ENCODE data around the gene AMOTL2. TPM values are rescaled to one million over a fixed set of nuclear protein-coding genes. Genes with fewer than 3 reads are reported as not detected.

The AMOTL2 gene
- total and polyA plus RNA-seq, 7 donors, result 4.0 to 36.6 (median 16.5) TPM

DNA sequence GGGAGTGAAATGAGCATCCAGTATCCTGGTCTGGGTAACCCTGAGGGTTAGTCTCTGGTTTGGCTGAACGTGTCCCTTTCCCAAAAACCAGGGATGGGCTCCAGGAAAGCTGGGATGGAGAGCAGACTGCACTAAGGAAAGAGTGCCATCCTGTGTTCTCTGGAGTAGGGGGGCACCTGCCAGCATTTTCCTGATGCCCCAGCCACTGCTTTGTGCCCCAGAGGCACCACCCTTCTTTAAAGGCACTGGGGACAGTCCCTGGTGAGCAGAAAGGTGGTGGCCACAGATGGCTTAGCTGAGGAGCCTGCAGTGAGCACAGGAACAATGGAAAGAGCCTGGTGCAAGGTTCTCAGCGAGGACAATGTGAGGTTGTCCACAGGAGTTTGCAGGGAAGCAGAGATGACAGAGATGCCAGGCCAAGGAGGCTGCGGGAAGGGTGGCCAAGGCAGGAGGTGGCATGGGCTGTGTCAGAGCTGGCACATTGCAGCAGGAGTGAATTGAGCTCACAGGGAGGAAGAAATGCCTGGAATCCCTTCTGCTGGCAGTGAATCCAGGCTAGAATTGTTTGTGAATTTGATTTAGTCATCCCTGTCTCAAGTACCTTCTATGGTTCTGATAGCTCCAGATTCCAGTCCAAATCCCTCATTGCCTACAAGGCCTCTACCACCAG is 39.9 kb downstream of the AMOTL2 start:
- Histone ChIP-seq H3K27me3 (ENCODE audit: insufficient read depth in 3 of 3, low read length in 2 of 3) (no peaks in the 10 kb centered on the region), H3K4me3 (no peak overlapping the region), H3K4me1 (peaks cover 14% of the 10 kb centered on the region), H3K27ac (peak overlapping the region; percentile 25), H3K9me3 (no peaks in the 10 kb centered on the region), H3K36me3 (ENCODE audit: insufficient read depth in 1 of 2, low read depth in 1 of 2) (no peaks in the 10 kb centered on the region)
- intact Hi-C loops (cut with DNase I), result no loop called here
- ATAC-seq, result peak in 1 of 4 donors; percentile 23
- WGBS, 3 donors, result 75 to 83% (median 75%) methylated on average over 3 of the region's 3 CpGs
- no peak for DNase-seq
- TF ChIP-seq, protein P1, sequence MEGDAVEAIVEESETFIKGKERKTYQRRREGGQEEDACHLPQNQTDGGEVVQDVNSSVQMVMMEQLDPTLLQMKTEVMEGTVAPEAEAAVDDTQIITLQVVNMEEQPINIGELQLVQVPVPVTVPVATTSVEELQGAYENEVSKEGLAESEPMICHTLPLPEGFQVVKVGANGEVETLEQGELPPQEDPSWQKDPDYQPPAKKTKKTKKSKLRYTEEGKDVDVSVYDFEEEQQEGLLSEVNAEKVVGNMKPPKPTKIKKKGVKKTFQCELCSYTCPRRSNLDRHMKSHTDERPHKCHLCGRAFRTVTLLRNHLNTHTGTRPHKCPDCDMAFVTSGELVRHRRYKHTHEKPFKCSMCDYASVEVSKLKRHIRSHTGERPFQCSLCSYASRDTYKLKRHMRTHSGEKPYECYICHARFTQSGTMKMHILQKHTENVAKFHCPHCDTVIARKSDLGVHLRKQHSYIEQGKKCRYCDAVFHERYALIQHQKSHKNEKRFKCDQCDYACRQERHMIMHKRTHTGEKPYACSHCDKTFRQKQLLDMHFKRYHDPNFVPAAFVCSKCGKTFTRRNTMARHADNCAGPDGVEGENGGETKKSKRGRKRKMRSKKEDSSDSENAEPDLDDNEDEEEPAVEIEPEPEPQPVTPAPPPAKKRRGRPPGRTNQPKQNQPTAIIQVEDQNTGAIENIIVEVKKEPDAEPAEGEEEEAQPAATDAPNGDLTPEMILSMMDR (IDR thresholded peaks at IDR 0.05), result no peak

DNA sequence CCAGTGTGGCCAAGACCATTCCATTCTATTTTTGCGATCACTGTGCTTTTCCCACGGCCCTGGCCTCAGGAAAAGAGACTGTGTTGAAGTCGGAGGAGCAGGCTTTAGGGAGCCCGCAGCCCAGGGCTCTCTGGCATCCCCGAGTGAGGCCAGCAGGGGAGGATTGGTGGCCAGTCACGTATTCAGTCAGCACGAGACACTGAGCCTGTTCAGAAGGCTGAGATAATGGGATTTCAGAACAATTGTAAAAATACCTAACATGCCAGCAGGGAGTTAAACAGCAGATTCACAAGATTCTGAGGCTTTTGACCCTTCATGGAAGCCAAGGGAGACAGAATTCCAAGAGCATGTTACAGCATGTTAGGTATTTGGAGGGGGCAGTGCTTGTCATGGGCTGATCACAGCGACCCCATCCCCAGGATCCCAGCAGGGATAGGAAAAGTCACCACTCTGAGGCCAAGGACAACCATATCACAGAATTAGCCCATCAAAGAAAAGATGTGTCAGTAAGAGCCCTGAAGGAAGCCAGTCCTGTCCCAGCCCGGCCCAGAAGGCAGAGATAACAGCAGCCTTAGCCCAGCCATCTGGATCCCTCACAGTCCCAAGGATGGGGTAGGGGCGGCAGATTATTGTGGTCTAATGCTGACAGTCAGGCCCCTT is 40.6 kb downstream of the AMOTL2 start:
- TF ChIP-seq, protein P1 (IDR thresholded peaks at IDR 0.05), result no peak
- no peak for ATAC-seq
- peaks cover 16% of the 10 kb centered on the region for H3K4me1 ChIP-seq

DNA sequence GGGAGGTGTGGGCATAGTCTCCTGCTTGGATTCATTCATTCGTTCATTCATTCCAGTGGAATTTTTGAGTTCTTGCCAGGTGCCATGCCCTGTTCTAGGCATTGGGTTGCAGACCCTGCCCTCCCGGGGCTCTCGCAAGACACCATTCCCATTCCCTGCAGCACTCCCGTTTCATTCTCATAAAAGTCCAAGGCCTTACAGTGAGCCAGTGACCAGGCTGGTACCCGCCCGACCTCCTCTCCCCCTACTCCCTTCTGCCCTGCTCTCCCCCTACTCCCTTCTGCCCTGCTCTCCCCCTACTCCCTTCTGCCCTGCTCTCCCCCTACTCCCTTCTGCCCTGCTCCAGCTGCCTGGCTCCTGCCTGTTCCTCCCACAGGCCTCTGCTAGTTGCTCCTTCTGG is 41.9 kb downstream of the AMOTL2 start:
- no peak for ATAC-seq
- no peaks in the 10 kb centered on the region for H3K9me3 ChIP-seq
- WGBS, 3 donors, result 70 to 75% (median 73%) methylated on average over 6 of the region's 6 CpGs
- no peaks in the 10 kb centered on the region for H3K27me3 ChIP-seq (ENCODE audit: insufficient read depth in 3 of 3, low read length in 2 of 3)
- intact Hi-C loops (cut with DNase I), result no loop called here
- no peaks in the 10 kb centered on the region for H3K36me3 ChIP-seq (ENCODE audit: insufficient read depth in 1 of 2, low read depth in 1 of 2)
- peaks cover 28% of the 10 kb centered on the region for H3K4me1 ChIP-seq
- H3K4me3 ChIP-seq, result no peak overlapping the region
- TF ChIP-seq, protein P1 (IDR thresholded peaks at IDR 0.05), result no peak
- no peak overlapping the region for H3K27ac ChIP-seq
- peak in 1 of 2 donors; percentile 13 for DNase-seq

More for the DNA sequence above, 40.6 kb downstream of the AMOTL2 start:
- WGBS, 3 donors, result 78 to 82% (median 80%) methylated on average over 10 of the region's 10 CpGs
- Histone ChIP-seq H3K4me3 (no peak overlapping the region), H3K9me3 (no peaks in the 10 kb centered on the region), H3K27me3 (ENCODE audit: insufficient read depth in 3 of 3, low read length in 2 of 3) (no peaks in the 10 kb centered on the region), H3K36me3 (ENCODE audit: insufficient read depth in 1 of 2, low read depth in 1 of 2) (no peaks in the 10 kb centered on the region), H3K27ac (peak overlapping the region; percentile 25)
- DNase-seq, result no peak
- intact Hi-C loops (cut with DNase I), result no loop called here

DNA sequence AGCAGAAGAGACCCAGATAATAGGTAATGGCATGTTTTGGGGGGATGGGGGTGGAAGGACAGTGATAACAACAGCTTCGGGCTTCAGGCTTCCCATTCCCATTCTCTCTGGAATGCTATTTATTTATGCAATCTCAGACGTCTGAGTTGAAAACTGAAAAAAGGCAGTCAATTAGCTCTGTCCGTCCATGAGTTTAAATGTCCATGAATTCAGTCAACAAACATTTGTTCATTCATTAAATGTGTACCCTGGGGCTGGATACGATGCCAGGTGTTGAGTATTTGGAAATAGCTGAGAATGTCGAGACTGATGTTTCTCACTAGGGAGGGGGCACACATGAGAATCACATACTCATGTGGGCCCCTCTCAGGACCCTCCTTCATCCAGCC is 42.4 kb downstream of the AMOTL2 start:
- Histone ChIP-seq H3K4me1 (peaks cover 33% of the 10 kb centered on the region), H3K9me3 (no peaks in the 10 kb centered on the region), H3K36me3 (ENCODE audit: insufficient read depth in 1 of 2, low read depth in 1 of 2) (no peaks in the 10 kb centered on the region), H3K27me3 (ENCODE audit: insufficient read depth in 3 of 3, low read length in 2 of 3) (no peaks in the 10 kb centered on the region), H3K27ac (peak overlapping the region; percentile 21), H3K4me3 (no peak overlapping the region)
- DNase-seq (no peak), ATAC-seq (no peak)
- intact Hi-C loops (cut with DNase I), result no loop called here
- TF ChIP-seq, protein P1 (IDR thresholded peaks at IDR 0.05), result no peak
- WGBS, 3 donors, result 74 to 82% (median 79%) methylated on average over 5 of the region's 5 CpGs
